Neural cell (in vitro differentiated cells): ENCODE data around the gene PDE3B.

ENCODE experiments used
- CTCF ChIP-seq: fragments of 450-650 bp; IDR thresholded peaks from 2 replicates; pipeline ENCODE4 v1.5.1; 2014; ENCODE audit warnings: antibody characterized with exemption, mild to moderate bottlenecking, moderate library complexity; ENCODE audit not compliant: poor library complexity, severe bottlenecking
- EP300 ChIP-seq: fragments of 450-650 bp; conservative IDR thresholded peaks from 2 replicates; pipeline ENCODE4 v1.6.1; 2014; ENCODE audit warnings: antibody characterized with exemption, mild to moderate bottlenecking, moderate library complexity; ENCODE audit not compliant: poor library complexity, severe bottlenecking
- EZH2 ChIP-seq: fragments of 200-600, 300-800 bp; shearing (Covaris generic), sonication (generic); IDR thresholded peaks from 2 replicates; pipeline ENCODE4 v1.6.1; 2014; ENCODE audit warnings: antibody characterized with exemption, low read length, borderline replicate concordance, mild to moderate bottlenecking; ENCODE audit not compliant: insufficient read depth, poor library complexity, severe bottlenecking
- MXI1 ChIP-seq: fragments of 450-650 bp; conservative IDR thresholded peaks from 2 replicates; pipeline ENCODE4 v1.6.1; 2014; ENCODE audit warnings: antibody characterized with exemption, mild to moderate bottlenecking; ENCODE audit not compliant: poor library complexity, severe bottlenecking
- POLR2AphosphoS5 ChIP-seq: IDR thresholded peaks from 2 replicates; pipeline ENCODE4 v1.6.1; 2012
- RAD21 ChIP-seq: fragments of 450-650 bp; conservative IDR thresholded peaks from 2 replicates; pipeline ENCODE4 v1.6.1; 2014; ENCODE audit warnings: antibody characterized with exemption, mild to moderate bottlenecking, moderate library complexity
- REST ChIP-seq: IDR thresholded peaks from 2 replicates; pipeline ENCODE4 v1.6.1; 2012; ENCODE audit warnings: borderline replicate concordance
- SMC3 ChIP-seq: fragments of 450-650 bp; conservative IDR thresholded peaks from 2 replicates; pipeline ENCODE4 v1.6.1; 2014; ENCODE audit warnings: antibody characterized with exemption, mild to moderate bottlenecking, moderate library complexity; ENCODE audit not compliant: poor library complexity
- TAF1 ChIP-seq: IDR thresholded peaks from 2 replicates; pipeline ENCODE4 v1.6.1; 2012; ENCODE audit warnings: low read depth

- TF ChIP-seq CTCF, result no peak
- no peak for TF ChIP-seq RAD21
- TF ChIP-seq EZH2, result no peak
- TF ChIP-seq POLR2AphosphoS5, result no peak
- no peak for TF ChIP-seq REST
- TF ChIP-seq EP300, result no peak
- no peak for TF ChIP-seq MXI1
- TF ChIP-seq TAF1, result no peak
- TF ChIP-seq SMC3, result no peak
These were observed 8.8 kb upstream of the PDE3B start for GRCh38 chr11:14634813-14635212.
